Measurements from ENCODE around the gene AQP7. TPM values are rescaled to one million over a fixed set of nuclear protein-coding genes. Genes with fewer than 3 reads are reported as not detected.
"Not testable (repeated sequence)": the region's sequence is repeated elsewhere in the genome, so short reads cannot be mapped to it uniquely, and the experiment has no call there.

The AQP7 gene
- polyA plus RNA-seq, 2 donors, result 0.54 to 2.6 TPM

- WGBS, 2 donors, result 80% methylated on average over 17 of the region's 17 CpGs
- Histone ChIP-seq H3K4me3 (ENCODE audit: low read depth in 1 of 2, low read length in 2 of 2) (no peak overlapping the region), H3K4me1 (ENCODE audit: control insufficient read depth in 2 of 2, insufficient read depth in 2 of 2, low read length in 1 of 2) (peaks cover 0 to 21% of the 10 kb centered on the region in 2 donors), H3K9me3 (ENCODE audit: control insufficient read depth in 2 of 2, insufficient read depth in 1 of 2, low read depth in 1 of 2, low read length in 1 of 2) (no peaks in the 10 kb centered on the region), H3K36me3 (ENCODE audit: control insufficient read depth in 2 of 2, insufficient read depth in 2 of 2, low read length in 1 of 2) (no peaks in the 10 kb centered on the region), H3K27me3 (ENCODE audit: control insufficient read depth in 1 of 2, insufficient read depth in 2 of 2, low read length in 2 of 2) (no peaks in the 10 kb centered on the region), H3K27ac (ENCODE audit: low read depth in 2 of 2, low read length in 1 of 2) (no peak overlapping the region)
These were observed 1.8 kb upstream of the AQP7 start for GRCh38 chr9:33403941-33404787.

DNA sequence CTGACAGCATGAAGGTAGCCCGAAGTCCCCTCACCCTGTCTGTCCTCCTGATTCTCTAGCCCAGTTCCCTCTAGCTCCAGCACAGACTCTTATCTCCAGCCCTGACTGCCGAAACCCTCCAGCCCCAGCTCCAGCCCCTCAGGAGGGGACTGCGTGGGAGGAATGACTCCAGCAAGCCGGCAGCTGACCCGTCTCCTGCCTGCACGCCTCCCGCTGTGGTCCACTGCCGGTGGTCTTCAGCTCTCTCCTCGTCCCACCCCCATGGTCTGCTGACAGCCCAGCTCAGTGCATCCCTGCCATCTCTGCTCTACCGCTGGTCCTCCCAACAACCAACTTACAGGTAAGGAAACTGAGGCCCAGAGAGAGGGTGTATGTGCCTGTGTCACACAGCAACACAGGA, 559 bp downstream of the AQP7 start:
- H3K9me3 ChIP-seq (ENCODE audit: control insufficient read depth in 2 of 2, insufficient read depth in 1 of 2, low read depth in 1 of 2, low read length in 1 of 2); H3K4me3 ChIP-seq (ENCODE audit: low read depth in 1 of 2, low read length in 2 of 2); H3K36me3 ChIP-seq (ENCODE audit: control insufficient read depth in 2 of 2, insufficient read depth in 2 of 2, low read length in 1 of 2); H3K27me3 ChIP-seq (ENCODE audit: control insufficient read depth in 1 of 2, insufficient read depth in 2 of 2, low read length in 2 of 2); H3K27ac ChIP-seq (ENCODE audit: low read depth in 2 of 2, low read length in 1 of 2); H3K4me1 ChIP-seq (ENCODE audit: control insufficient read depth in 2 of 2, insufficient read depth in 2 of 2, low read length in 1 of 2): not testable (repeated sequence)
- 73 to 84% methylated on average over 9 of the region's 10 CpGs for WGBS, 2 donors

DNA sequence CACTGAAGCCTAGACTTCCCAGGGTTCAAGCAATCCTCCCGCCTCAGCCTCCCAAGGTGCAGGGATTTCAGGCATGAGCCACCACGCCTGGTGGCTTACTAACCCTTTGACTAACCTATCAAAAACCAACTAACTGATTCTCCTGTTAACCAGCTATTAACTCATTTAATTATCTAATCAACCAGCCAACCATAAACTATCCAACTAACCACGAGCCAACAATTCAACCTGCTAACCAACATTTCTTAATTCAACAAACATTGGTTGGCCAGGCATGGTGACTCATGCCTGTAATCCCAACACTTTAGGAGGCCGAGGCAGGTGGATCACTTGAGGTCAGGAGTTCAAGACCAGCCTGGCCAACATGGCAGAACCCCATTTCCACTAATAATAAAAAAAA, 3.3 kb downstream of the AQP7 start:
- not testable (repeated sequence) for H3K27ac ChIP-seq (ENCODE audit: low read depth in 2 of 2, low read length in 1 of 2); H3K9me3 ChIP-seq (ENCODE audit: control insufficient read depth in 2 of 2, insufficient read depth in 1 of 2, low read depth in 1 of 2, low read length in 1 of 2); H3K27me3 ChIP-seq (ENCODE audit: control insufficient read depth in 1 of 2, insufficient read depth in 2 of 2, low read length in 2 of 2); H3K4me1 ChIP-seq (ENCODE audit: control insufficient read depth in 2 of 2, insufficient read depth in 2 of 2, low read length in 1 of 2); H3K4me3 ChIP-seq (ENCODE audit: low read depth in 1 of 2, low read length in 2 of 2); H3K36me3 ChIP-seq (ENCODE audit: control insufficient read depth in 2 of 2, insufficient read depth in 2 of 2, low read length in 1 of 2)
- 70 to 74% methylated on average over 4 of the region's 4 CpGs for WGBS, 2 donors

DNA sequence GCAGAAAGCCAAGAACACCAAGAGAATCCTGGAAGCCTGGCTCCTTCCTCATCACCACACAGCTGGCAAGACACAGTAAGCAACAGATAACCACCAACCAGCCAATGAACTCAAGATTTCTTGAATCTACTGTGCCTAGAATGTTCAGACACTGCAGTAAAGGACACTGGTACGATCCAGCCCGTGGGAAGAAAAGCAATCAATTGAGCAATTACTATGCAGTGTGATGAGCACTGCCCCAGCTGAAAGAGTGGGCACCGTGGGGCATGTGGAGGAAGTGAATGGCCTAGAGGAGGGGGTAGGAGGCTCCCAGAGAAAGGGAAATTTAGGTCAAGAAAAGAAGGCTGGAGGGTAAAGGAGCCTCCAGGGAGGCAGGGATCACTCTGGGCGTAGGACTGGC, 4.6 kb downstream of the AQP7 start:
- H3K27ac ChIP-seq (ENCODE audit: low read depth in 2 of 2, low read length in 1 of 2); H3K36me3 ChIP-seq (ENCODE audit: control insufficient read depth in 2 of 2, insufficient read depth in 2 of 2, low read length in 1 of 2); H3K4me3 ChIP-seq (ENCODE audit: low read depth in 1 of 2, low read length in 2 of 2); H3K4me1 ChIP-seq (ENCODE audit: control insufficient read depth in 2 of 2, insufficient read depth in 2 of 2, low read length in 1 of 2); H3K9me3 ChIP-seq (ENCODE audit: control insufficient read depth in 2 of 2, insufficient read depth in 1 of 2, low read depth in 1 of 2, low read length in 1 of 2); H3K27me3 ChIP-seq (ENCODE audit: control insufficient read depth in 1 of 2, insufficient read depth in 2 of 2, low read length in 2 of 2): not testable (repeated sequence)
- WGBS, 2 donors, result 74 to 79% methylated on average over 3 of the region's 4 CpGs

DNA sequence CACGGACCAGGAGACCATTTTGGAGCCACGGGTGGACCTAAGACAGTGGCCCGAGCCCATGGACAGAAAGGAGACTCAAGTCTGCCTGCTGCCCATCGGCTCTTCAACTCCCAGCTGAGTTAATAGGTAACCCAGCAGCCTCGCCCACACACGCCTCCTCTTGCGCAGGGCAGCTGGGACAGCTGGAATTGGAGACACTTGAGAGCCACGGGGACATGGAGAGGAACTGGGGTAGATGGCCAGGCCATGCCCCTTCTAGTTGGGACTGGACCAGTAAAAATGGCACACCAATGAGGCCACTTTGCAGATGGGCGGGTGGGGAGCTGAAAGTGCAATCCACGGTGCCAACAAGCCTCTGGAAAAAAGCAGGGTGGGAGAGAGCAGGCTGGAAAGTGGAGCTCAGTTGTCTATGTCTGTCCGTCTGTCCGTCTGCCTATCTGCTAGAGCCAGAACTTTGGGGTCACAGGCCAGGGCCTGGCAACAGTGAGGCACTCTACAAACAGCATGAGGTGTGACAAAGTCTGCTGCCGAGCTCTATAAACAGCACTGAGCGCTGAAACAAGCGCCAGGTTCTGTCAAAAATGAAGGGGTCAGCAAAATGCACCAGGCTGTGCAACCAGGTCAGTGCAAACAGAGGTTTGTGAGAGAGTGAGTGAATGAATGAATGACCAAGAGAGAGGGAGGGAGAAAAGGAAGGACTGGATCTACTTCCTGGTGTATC, 7.0 kb downstream of the AQP7 start:
- H3K4me1 ChIP-seq (ENCODE audit: control insufficient read depth in 2 of 2, insufficient read depth in 2 of 2, low read length in 1 of 2); H3K4me3 ChIP-seq (ENCODE audit: low read depth in 1 of 2, low read length in 2 of 2); H3K9me3 ChIP-seq (ENCODE audit: control insufficient read depth in 2 of 2, insufficient read depth in 1 of 2, low read depth in 1 of 2, low read length in 1 of 2); H3K36me3 ChIP-seq (ENCODE audit: control insufficient read depth in 2 of 2, insufficient read depth in 2 of 2, low read length in 1 of 2); H3K27ac ChIP-seq (ENCODE audit: low read depth in 2 of 2, low read length in 1 of 2); H3K27me3 ChIP-seq (ENCODE audit: control insufficient read depth in 1 of 2, insufficient read depth in 2 of 2, low read length in 2 of 2): not testable (repeated sequence)
- 74 to 83% methylated on average over 15 of the region's 15 CpGs for WGBS, 2 donors

DNA sequence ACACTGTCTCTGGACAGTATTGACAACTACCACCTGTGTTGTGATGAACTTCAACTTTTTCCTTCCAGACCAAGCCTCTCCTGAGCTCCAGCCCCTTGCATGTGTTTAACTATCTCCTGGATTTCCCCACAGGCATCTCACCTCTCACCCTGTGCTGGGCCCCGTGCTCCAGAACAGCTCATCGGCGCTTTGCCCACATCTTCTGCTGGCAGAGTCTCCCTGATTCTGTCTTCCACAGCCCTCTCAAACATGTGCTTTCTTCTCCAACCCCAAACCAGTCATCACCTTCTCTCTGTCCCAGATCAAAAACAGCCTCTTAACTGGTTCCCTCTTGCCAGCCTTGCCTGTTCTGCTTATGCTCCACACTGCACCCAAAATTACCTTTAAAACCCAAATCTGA, 8.4 kb downstream of the AQP7 start:
- H3K9me3 ChIP-seq (ENCODE audit: control insufficient read depth in 2 of 2, insufficient read depth in 1 of 2, low read depth in 1 of 2, low read length in 1 of 2); H3K36me3 ChIP-seq (ENCODE audit: control insufficient read depth in 2 of 2, insufficient read depth in 2 of 2, low read length in 1 of 2); H3K4me3 ChIP-seq (ENCODE audit: low read depth in 1 of 2, low read length in 2 of 2); H3K4me1 ChIP-seq (ENCODE audit: control insufficient read depth in 2 of 2, insufficient read depth in 2 of 2, low read length in 1 of 2); H3K27me3 ChIP-seq (ENCODE audit: control insufficient read depth in 1 of 2, insufficient read depth in 2 of 2, low read length in 2 of 2); H3K27ac ChIP-seq (ENCODE audit: low read depth in 2 of 2, low read length in 1 of 2): not testable (repeated sequence)
- 63 to 79% methylated on average over 3 of the region's 3 CpGs for WGBS, 2 donors

GRCh38 chr9:33393581-33393980, 8.8 kb downstream of the AQP7 start:
- WGBS, 2 donors, result 65 to 66% methylated on average over 10 to 11 of the region's 11 CpGs
- H3K4me1 ChIP-seq (ENCODE audit: control insufficient read depth in 2 of 2, insufficient read depth in 2 of 2, low read length in 1 of 2), result no peaks in the 10 kb centered on the region
- no peaks in the 10 kb centered on the region for H3K27me3 ChIP-seq (ENCODE audit: control insufficient read depth in 1 of 2, insufficient read depth in 2 of 2, low read length in 2 of 2)
- H3K4me3 ChIP-seq (ENCODE audit: low read depth in 1 of 2, low read length in 2 of 2), result no peak overlapping the region
- H3K36me3 ChIP-seq (ENCODE audit: control insufficient read depth in 2 of 2, insufficient read depth in 2 of 2, low read length in 1 of 2), result no peaks in the 10 kb centered on the region
- H3K9me3 ChIP-seq (ENCODE audit: control insufficient read depth in 2 of 2, insufficient read depth in 1 of 2, low read depth in 1 of 2, low read length in 1 of 2), result no peaks in the 10 kb centered on the region
- H3K27ac ChIP-seq (ENCODE audit: low read depth in 2 of 2, low read length in 1 of 2), result no peak overlapping the region

DNA sequence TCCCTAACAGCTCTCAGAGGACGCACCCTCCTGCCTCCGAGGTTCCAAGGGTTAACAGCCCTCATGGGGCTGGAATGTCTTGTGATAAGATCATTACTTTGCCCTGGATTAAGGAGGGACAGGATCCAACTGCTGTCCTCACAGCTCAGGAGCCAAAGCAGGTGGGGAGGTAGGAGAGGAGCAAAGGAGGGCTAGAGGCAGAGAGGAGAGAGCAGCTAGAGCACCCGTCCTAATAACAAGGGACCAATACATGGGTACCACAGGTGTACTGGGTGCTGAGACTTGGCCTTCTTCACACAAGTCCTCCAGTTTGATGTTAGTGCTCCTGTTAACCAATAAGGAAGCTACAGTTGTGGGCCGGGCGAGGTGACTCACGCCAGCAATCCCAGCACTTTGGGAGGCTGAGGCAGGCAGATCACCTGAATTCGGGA, 9.8 kb downstream of the AQP7 start:
- not testable (repeated sequence) for H3K36me3 ChIP-seq (ENCODE audit: control insufficient read depth in 2 of 2, insufficient read depth in 2 of 2, low read length in 1 of 2); H3K27me3 ChIP-seq (ENCODE audit: control insufficient read depth in 1 of 2, insufficient read depth in 2 of 2, low read length in 2 of 2); H3K4me1 ChIP-seq (ENCODE audit: control insufficient read depth in 2 of 2, insufficient read depth in 2 of 2, low read length in 1 of 2); H3K27ac ChIP-seq (ENCODE audit: low read depth in 2 of 2, low read length in 1 of 2); H3K4me3 ChIP-seq (ENCODE audit: low read depth in 1 of 2, low read length in 2 of 2); H3K9me3 ChIP-seq (ENCODE audit: control insufficient read depth in 2 of 2, insufficient read depth in 1 of 2, low read depth in 1 of 2, low read length in 1 of 2)
- WGBS, 2 donors, result 63 to 69% methylated on average over 7 of the region's 7 CpGs

DNA sequence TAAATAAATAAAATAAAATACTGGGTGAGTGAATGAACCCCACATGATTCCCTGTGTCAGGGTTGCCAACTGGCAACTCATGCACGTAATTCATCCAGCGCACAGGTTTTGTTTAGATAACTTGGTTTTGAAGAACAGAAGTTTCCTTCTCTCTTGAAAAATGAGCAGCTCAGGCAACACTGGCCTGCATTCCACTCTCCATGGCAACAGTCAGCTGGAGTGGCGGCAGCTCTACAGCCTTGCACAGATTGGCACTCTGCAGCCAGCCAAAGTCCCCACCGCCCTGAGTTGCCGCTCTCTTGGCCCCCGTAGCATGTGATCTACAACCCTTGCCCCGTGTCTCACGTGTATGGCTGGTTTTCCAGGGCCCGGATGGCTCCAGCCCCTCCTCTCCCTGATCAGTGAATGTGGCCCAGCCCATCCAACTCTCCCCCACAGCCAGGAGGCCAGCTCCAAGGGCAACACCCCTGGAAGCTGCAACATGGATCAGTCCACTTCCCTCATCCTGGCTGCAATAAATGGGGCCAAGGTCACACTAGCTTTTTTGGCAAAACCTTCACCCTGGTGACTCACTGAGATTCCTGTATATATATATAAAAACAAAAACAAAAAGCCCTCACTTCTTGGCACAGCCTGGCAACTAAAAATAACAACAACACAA, 11.1 kb downstream of the AQP7 start:
- not testable (repeated sequence) for H3K4me3 ChIP-seq (ENCODE audit: low read depth in 1 of 2, low read length in 2 of 2); H3K4me1 ChIP-seq (ENCODE audit: control insufficient read depth in 2 of 2, insufficient read depth in 2 of 2, low read length in 1 of 2); H3K9me3 ChIP-seq (ENCODE audit: control insufficient read depth in 2 of 2, insufficient read depth in 1 of 2, low read depth in 1 of 2, low read length in 1 of 2); H3K27me3 ChIP-seq (ENCODE audit: control insufficient read depth in 1 of 2, insufficient read depth in 2 of 2, low read length in 2 of 2); H3K36me3 ChIP-seq (ENCODE audit: control insufficient read depth in 2 of 2, insufficient read depth in 2 of 2, low read length in 1 of 2)
- WGBS, 2 donors, result 12 to 19% methylated on average over 8 to 9 of the region's 9 CpGs
- H3K27ac ChIP-seq (ENCODE audit: low read depth in 2 of 2, low read length in 1 of 2), result peak overlapping the region in 1 of 2 donors; percentile 30
